ENCODE results near the gene CYFIP1.
A peak's percentile ranks its signal among the peaks of the same experiment; 100 is the strongest.

CYFIP1 gene

DNA sequence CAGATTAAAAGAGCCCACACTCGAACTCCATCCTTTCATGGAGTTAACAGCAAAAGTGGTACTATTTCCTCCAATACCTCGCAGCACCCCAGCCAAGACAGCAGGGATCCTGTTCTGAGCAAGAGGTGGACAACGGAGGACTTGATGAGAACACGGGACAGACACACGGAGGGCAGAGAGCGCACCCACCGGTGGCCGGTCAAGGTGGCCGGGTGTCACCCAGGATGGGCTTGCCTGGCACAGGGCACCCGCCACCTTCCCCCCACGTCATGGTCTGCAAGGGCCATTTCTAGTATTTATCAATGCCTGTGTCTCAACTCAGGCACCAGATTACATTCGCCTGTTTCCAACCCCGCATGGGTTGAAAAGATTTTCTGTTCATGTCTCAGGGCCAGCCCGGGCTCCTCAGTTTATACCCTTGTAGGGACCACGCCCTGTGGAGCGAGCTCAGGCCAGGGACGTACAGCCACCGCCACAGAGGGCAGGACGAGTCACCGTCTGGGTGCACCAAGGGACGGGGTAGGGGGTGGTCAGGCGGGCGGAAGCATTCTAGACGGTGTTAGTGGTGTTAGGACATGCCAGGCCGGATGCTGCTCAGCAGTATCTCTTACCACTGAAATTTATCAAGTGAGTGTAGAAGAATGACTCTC is 64.2 kb downstream of the CYFIP1 start:
- DNase-seq, result no peak

GRCh38 chr15:22913646-22914380 is 66.4 kb downstream of the CYFIP1 start:
- no peak for DNase-seq

GRCh38 chr15:22912256-22912655 is 67.9 kb downstream of the CYFIP1 start:
- DNase-seq, result no peak

GRCh38 chr15:22911306-22911705 is 68.9 kb downstream of the CYFIP1 start:
- no peak for DNase-seq

GRCh38 chr15:22908830-22909229 is 71.3 kb downstream of the CYFIP1 start:
- DNase-seq, result no peak

GRCh38 chr15:22907161-22907950 is 72.8 kb downstream of the CYFIP1 start:
- no peak for DNase-seq

- DNase-seq, result no peak
Measured at GRCh38 chr15:22904736-22905135, 75.4 kb downstream of the CYFIP1 start.

DNA sequence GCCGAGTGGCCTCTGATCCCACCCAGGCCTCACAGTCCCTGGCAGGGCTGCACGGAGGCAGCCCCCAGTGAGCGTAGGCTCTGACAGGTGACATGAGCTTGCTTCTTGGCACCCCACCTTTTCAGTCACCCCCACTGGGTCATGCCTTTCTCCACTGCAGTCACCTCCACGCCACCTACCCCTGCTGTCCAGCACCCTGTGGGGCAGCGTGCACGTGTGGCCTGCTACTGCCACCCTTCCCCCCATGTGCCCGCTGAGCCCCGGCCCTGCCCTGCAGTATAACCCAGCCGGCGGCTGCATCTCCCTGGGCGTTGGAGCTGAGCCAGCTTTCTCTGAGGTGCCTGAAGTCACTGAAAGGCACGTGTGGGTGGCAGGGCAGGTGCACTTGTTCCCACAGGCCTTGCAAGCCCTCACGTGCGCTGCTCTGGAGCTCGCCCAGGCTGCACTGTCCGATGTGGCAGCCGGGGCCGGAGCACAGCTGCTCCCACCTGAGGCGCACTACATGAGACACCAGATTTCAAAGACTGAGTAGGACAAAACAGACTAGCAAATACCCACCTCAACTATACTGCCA is 76.1 kb downstream of the CYFIP1 start:
- no peak for DNase-seq

- no peak for DNase-seq
Measured at GRCh38 chr15:22903427-22903826, 76.7 kb downstream of the CYFIP1 start.

GRCh38 chr15:22902981-22903380 is 77.2 kb downstream of the CYFIP1 start:
- no peak for DNase-seq

DNA sequence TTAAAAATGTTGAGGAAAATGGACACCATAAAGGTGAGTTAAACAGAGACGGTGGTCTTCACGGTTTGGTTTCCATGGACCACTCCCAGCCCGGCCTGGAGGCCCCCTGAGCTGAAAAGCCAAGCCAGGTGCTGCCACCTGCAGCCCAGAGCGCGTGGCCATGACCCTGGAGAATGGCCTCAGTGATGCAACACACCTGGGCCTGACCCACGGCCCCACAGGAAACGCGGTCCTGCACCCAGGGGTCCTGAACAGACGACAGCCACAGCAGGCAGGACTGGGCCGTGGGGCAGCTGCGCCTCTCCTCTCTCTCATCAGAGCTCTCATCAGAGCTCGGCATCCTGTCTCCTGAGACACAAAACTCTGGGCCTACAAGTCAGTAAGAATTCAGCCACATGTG is 77.6 kb downstream of the CYFIP1 start:
- DNase-seq, result no peak

- DNase-seq, result no peak
Measured at GRCh38 chr15:22902046-22902445, 78.1 kb downstream of the CYFIP1 start.

- DNase-seq, result no peak
Measured at GRCh38 chr15:22895465-22896190, 84.5 kb downstream of the CYFIP1 start.

- DNase-seq, result no peak
Measured at GRCh38 chr15:22893881-22894280, 86.3 kb downstream of the CYFIP1 start.

DNA sequence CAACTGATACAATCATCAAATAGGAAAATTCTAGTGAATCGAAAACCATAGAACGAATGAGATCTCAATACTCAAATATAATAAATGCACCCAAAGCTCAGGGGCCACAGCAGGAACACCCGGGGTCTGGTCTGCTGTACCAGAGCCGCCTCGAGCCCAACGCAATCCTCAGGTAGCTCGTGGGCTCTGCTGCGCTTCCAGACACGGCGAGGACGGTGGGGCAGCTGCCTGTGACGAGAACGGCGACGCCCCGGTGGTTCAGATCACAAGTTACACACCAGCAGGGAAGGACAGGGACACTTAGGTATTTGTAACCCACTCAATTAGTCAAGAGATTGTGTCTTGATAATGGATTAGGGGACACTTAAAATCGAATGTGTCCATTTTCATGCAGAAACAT is 87.1 kb downstream of the CYFIP1 start:
- DNase-seq, result no peak

DNA sequence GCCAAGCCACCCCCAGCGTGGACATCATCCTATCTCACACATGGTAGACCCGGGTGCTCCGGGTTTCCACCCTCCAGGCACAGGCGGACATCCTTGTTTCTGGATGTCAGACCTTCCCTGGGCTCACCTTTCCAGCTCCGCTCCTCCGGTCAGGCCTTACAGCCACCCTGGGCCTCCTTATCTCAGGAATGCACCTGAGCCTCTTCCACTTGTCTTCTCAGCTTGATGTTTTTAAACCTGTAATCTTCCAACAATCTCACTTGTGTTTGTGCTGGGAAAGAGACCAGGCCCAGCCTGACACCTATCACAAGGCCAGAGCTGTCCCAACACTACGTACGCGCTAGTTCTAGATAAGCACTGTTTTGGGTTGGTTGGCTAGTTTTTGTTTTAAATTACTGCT is 87.8 kb downstream of the CYFIP1 start:
- no peak for DNase-seq

DNA sequence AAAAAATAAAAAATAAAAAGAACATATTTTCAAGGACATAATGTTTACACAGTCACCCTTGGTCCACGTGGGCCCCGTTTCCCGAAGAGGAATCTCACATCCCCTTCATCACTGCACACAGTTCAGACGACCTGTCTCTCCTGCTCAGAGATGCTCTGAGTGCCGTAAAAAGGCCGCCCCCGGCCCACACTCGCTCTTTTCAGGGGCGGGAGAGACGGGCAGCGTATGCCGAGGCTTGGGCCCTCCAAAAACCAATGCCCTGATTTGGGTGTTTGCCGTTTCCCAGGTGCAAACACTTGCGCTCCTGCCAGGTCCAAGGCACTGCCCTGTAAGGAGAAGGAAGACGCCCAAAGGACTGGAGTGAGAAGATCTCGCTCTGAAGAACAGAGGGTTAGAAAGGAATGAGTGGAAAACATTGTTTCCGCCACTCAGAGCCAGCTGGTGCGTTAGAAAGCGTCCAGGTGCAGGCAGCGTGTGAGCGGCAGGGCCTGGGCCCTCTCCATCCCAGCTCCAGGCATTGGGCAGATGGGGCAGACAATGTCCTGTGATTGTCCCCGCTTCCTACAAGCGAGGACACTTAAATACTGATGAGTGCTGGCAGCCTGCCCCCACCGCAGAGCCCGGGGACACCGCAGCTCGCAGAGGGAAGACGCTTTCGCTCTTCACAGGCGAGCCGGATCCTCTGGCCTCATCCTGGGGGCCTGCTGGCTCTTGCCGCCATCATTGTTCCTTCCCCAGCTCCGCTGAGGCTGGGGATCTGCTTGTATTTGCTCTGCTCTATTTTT is 88.5 kb downstream of the CYFIP1 start:
- no peak for DNase-seq

DNA sequence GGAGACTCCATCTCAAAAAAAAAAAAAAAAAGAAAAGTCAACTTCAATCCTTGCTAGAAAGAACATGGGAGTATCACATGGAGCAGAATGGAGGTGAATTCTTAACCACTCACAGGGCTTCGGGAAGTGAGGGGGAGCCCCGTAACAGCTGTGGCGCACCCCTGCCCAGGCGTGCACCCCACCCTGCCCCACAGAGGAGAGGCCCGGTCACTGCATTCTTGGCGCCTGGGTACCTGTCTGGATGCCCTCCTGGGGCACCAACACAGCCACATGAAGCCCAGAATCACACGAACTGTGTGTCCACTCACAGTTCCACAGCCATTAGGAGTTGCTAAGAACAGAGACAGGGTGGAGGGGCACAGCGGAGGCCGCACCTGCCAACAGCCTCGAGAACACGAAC is 89.9 kb downstream of the CYFIP1 start:
- DNase-seq, result no peak

DNA sequence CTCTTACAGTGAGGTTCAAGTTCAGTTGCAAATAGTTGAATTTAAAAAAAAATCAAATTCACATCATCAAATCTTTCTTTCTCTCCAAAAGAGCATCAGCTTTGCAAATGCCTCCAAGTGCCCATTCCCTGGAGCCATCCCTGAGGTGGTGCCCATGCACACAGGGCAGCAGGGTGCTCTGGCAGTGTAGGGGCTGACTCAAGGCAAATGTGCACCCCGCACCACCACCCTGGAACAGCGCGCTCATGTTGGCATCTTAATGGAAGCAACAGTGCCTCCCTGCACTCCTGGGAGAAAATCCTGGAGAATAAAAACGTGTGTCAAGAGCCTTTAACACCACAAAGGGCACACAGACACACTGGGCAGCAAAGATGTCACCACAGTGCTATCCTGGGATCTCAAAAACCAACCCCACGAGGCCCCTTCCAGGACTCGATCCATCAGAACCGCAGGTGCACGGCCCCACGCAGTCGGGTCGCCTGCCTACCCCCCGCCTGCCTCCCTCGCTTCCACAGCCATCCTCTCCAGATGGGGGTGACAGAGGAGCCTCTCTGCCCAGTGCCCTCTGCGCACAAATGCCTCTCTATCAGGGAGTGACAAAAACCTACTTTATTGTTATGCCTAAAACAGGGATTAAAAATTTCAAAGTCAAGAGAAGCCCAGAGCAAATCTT is 90.9 kb downstream of the CYFIP1 start:
- no peak for DNase-seq

- DNase-seq, result peak; percentile 90
Measured at GRCh38 chr15:22888120-22888859, 91.9 kb downstream of the CYFIP1 start.

Data from amniotic stem cell (primary cell).